Measurements from ENCODE around the gene TENT4B. TPM values are rescaled to one million over a fixed set of nuclear protein-coding genes. Genes with fewer than 3 reads are reported as not detected.

The TENT4B gene
- polyA plus RNA-seq, 2 of the 4 experiments (the other 2 are of a cell fraction), result 12.2 to 19.4 TPM

- ChIA-PET POLR2A (no interaction called here), CTCF (interaction anchor here (0.8 to 2.0 kb wide), 7 partner anchors 8 to 533 kb away, joined by 3 to 7 read pairs (median 3); partner anchors contain the start of gene CNEP1R1)
- H3K27ac ChIP-seq, result no peak overlapping the region
- FAIRE-seq (no peak), ATAC-seq (no peak), DNase-seq (ENCODE audit: low read depth in 1 of 2, low spot score in 1 of 2) (no peak)
- H3K4me3 ChIP-seq, result no peak overlapping the region
- H3K4me2 ChIP-seq, result no peak overlapping the region
- TF ChIP-seq ZFP36 (IDR thresholded peaks at IDR 0.05; ENCODE audit: borderline replicate concordance, partially characterized antibody) (no peak), ATOH8 (CRISPR knock-in tag; IDR thresholded peaks at IDR 0.05; ENCODE audit: low read depth) (no peak), CHD2 (IDR thresholded peaks at IDR 0.05; ENCODE audit: low read length, partially characterized antibody) (no peak), JUNB (IDR thresholded peaks at IDR 0.05) (no peak), SREBF2 (IDR thresholded peaks at IDR 0.05) (no peak), EHF (CRISPR knock-in tag; IDR thresholded peaks at IDR 0.05) (no peak), ELK1 (IDR thresholded peaks at IDR 0.05; ENCODE audit: low read depth, low read length) (no peak), CBX2 (IDR thresholded peaks at IDR 0.05; ENCODE audit: borderline replicate concordance, low read depth) (no peak), EP300 (IDR thresholded peaks at IDR 0.05) (no peak), RCOR1 (IDR thresholded peaks at IDR 0.05; ENCODE audit: low read depth, low read length) (no peak), POLR2AphosphoS2 (conservative IDR thresholded peaks at IDR 0.05; ENCODE audit: low read length) (no peak), FOXS1 (CRISPR knock-in tag; IDR thresholded peaks at IDR 0.05) (no peak), CBX8 (IDR thresholded peaks at IDR 0.05) (no peak), RARB (CRISPR knock-in tag; IDR thresholded peaks at IDR 0.05) (no peak), HES2 (IDR thresholded peaks at IDR 0.05) (no peak), HDAC2 (IDR thresholded peaks at IDR 0.05) (no peak), GATA3 (IDR thresholded peaks at IDR 0.05; ENCODE audit: borderline replicate concordance) (no peak), BHLHE40 (IDR thresholded peaks at IDR 0.05; ENCODE audit: low read depth, low read length) (no peak)
- H3K9me3 ChIP-seq, result no peaks in the 10 kb centered on the region
- no peaks in the 10 kb centered on the region for H3K4me1 ChIP-seq
- WGBS (ENCODE audit: missing lambda C conversion rate), result 93% methylated on average over 2 of the region's 2 CpGs
Observed at GRCh38 chr16:50273382-50273690, 120.2 kb downstream of the TENT4B start.

- no peaks in the 10 kb centered on the region for H3K4me1 ChIP-seq
- no peak for DNase-seq (ENCODE audit: low read depth in 1 of 2, low spot score in 1 of 2)
- ATAC-seq, result no peak
- ChIA-PET CTCF (interaction anchor here (0.8 to 1.9 kb wide), 8 partner anchors 8 to 249 kb away, joined by 3 to 4 read pairs (median 3); partner anchors contain the start of gene CNEP1R1), POLR2A (no interaction called here)
- no peaks in the 10 kb centered on the region for H3K9me3 ChIP-seq
- no peak overlapping the region for H3K27ac ChIP-seq
- no peak overlapping the region for H3K4me3 ChIP-seq
- TF ChIP-seq MAX (IDR thresholded peaks at IDR 0.05) (no peak), PHF8 (IDR thresholded peaks at IDR 0.05; ENCODE audit: borderline replicate concordance, low read depth) (no peak), ZFP36 (IDR thresholded peaks at IDR 0.05; ENCODE audit: borderline replicate concordance, partially characterized antibody) (peak; percentile 46)
- no peak for FAIRE-seq
- H3K4me2 ChIP-seq, result no peak overlapping the region
- WGBS (ENCODE audit: missing lambda C conversion rate), result 69% methylated on average over 13 of the region's 13 CpGs
Observed at GRCh38 chr16:50273888-50274325, 120.8 kb downstream of the TENT4B start.

- FAIRE-seq, result no peak
- TF ChIP-seq MAX (IDR thresholded peaks at IDR 0.05) (no peak), HMGXB4 (CRISPR knock-in tag; IDR thresholded peaks at IDR 0.05; ENCODE audit: borderline replicate concordance) (no peak), RCOR1 (IDR thresholded peaks at IDR 0.05; ENCODE audit: low read depth, low read length) (no peak), ZSCAN20 (CRISPR knock-in tag; IDR thresholded peaks at IDR 0.05) (no peak), FOSL2 (IDR thresholded peaks at IDR 0.05) (no peak), FOSL2 (CRISPR knock-in tag; IDR thresholded peaks at IDR 0.05) (no peak), RNF2 (IDR thresholded peaks at IDR 0.05; ENCODE audit: borderline replicate concordance, low read depth) (no peak), EHF (CRISPR knock-in tag; IDR thresholded peaks at IDR 0.05) (no peak), CHD4 (IDR thresholded peaks at IDR 0.05; ENCODE audit: borderline replicate concordance) (no peak), JUNB (IDR thresholded peaks at IDR 0.05) (no peak), JUN (IDR thresholded peaks at IDR 0.05) (no peak), SMC3 (IDR thresholded peaks at IDR 0.05) (no peak)
- Histone ChIP-seq H3K4me2 (no peak overlapping the region), H3K9me3 (no peaks in the 10 kb centered on the region), H3K4me1 (no peaks in the 10 kb centered on the region), H3K27ac (no peak overlapping the region), H3K4me3 (no peak overlapping the region)
- POLR2A ChIA-PET, result no interaction called here
- no peak for DNase-seq (ENCODE audit: low read depth in 1 of 2, low spot score in 1 of 2)
- CTCF ChIA-PET, result interaction anchor here (0.9 to 1.9 kb wide), 8 partner anchors 13 to 867 kb away, joined by 3 to 4 read pairs (median 3); partner anchors contain the start of gene CNEP1R1
- no peak for ATAC-seq
- WGBS (ENCODE audit: missing lambda C conversion rate), result 81% methylated on average over 9 of the region's 18 CpGs
Observed at GRCh38 chr16:50274326-50275097, 121.4 kb downstream of the TENT4B start.

Measured in A549 (cell line).